Purkinje cell (primary cell): Measurements from ENCODE around the gene MAML3. TPM values are rescaled to one million over a fixed set of nuclear protein-coding genes. Genes with fewer than 3 reads are reported as not detected.

Source experiments
- polyA plus RNA-seq: library from polyadenylated mRNA; unstranded; fragments of >200 nt; fragmentation: Nextera tagmentation; gene quantifications from 2 replicates; pipeline ENCODE4 v1.2.1, GENCODE V29; 2014

The MAML3 gene
- 0.29 and 0.48 TPM in 2 replicates for polyA plus RNA-seq

DNA sequence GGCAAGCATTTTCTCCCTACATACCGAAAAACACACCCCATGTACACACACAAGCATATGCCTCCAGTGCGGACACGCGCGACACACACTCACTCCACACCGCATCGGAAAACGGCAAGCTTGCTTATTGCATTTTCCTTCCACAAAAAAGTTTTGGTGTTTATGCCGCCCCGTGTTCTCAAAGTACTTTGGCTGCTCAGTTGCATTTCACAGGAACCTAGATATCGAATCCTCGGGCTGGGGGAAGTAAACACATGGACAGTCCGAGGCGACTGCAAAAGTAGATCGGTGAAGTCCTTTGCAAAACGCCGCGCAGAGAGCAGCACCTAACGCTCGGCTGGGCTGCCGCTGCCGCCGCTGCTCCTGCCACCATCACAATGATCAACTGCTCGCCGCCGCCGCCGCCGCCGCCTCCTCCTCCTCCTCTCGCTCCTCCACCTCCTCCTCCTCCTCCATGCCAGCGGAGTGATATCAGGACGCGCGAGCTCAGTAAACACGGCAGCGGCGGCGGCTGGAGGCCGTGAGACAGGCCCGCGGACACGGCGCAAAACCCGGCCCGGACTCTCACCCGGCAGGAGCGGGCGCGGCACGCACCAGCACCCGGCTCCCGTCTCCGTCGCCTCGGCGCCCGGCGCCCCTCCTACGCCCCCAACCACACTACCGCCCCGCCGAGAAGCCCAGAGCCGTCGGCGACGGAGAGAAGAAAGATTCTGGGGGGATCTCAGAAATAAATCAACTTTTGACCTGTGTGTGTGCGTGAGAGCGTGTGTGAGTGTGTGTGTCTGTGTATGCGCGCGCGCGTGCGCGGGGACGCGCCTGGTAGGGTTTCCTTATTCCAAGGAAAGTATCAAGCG is at the start of gene MAML3:
Gene MAML3, minus strand, starts transcription at position 467 of the 854 bp plus-strand sequence. CDS start 857 bp downstream, outside the sequence.

Other genes with a start within 250 kb of the MAML3 start
- 681 and 739 TPM in 2 replicates for gene SCOC, start 219.5 kb upstream of the MAML3 start, polyA plus RNA-seq